HUES64 (cell line): ENCODE results near the gene PTPN21.

ENCODE experiments used
- H3K27ac ChIP-seq: 2 replicates; pipeline ENCODE4 v1.7.0; 2013; ENCODE audit warnings: low read depth, low read length, inconsistent platforms
- H3K27me3 ChIP-seq: 2 replicates; pipeline ENCODE4 v1.6.1; 2013; ENCODE audit warnings: mild to moderate bottlenecking, low read length; ENCODE audit not compliant: insufficient read depth
- H3K36me3 ChIP-seq: 2 replicates; pipeline ENCODE4 v1.6.1; 2013; ENCODE audit warnings: mild to moderate bottlenecking, low read length; ENCODE audit not compliant: insufficient read depth
- H3K4me1 ChIP-seq: 2 replicates; pipeline ENCODE4 v1.6.1; 2013; ENCODE audit warnings: mild to moderate bottlenecking, low read length, moderate library complexity; ENCODE audit not compliant: insufficient read depth
- H3K4me3 ChIP-seq: 2 replicates; pipeline ENCODE4 v1.5.1; 2013; ENCODE audit warnings: mild to moderate bottlenecking, low read length, moderate library complexity
- H3K9ac ChIP-seq: 2 replicates; pipeline ENCODE4 v1.6.1; 2013; ENCODE audit warnings: mild to moderate bottlenecking, low read depth, low read length
- H3K9me3 ChIP-seq: 2 replicates; pipeline ENCODE4 v1.6.1; 2013; ENCODE audit warnings: low read depth, low read length; ENCODE audit not compliant: insufficient read depth
- WGBS: fragments of 150-250, 120-280 bp; methylation state at CpG from one replicate; pipeline ENCODE4 v1.1.7; 2013; ENCODE audit warnings: missing lambda C conversion rate; 5-methylcytosine and 5-hydroxymethylcytosine counted together

The PTPN21 gene

DNA sequence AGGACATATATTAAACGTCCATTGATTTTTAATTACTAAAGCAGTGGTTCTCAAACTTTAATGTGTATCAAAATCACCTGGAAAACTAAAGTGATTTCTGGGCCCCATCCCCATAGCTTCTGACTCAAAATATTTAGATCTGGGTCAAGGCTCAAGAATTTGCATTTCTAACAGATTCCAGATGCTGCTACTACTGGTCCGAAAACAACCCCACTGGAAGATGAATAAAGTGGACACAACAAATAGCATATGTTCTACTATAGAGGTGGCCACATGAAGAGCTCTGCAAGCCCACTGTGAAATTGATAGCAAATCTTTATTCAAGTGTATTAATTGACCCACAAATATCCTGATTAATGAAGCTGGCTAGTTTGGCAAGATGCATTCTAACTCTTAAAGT is 99.9 kb downstream of the PTPN21 start:
- Histone ChIP-seq H3K27me3 (no peaks in the 10 kb centered on the region), H3K27ac (no peak overlapping the region), H3K9me3 (no peaks in the 10 kb centered on the region), H3K36me3 (no peaks in the 10 kb centered on the region; the same call in 1 of the 2 replicates), H3K4me3 (no peak overlapping the region), H3K9ac (no peak overlapping the region), H3K4me1 (no peaks in the 10 kb centered on the region)
- WGBS = 100% methylated on average over 2 of the region's 2 CpGs

DNA sequence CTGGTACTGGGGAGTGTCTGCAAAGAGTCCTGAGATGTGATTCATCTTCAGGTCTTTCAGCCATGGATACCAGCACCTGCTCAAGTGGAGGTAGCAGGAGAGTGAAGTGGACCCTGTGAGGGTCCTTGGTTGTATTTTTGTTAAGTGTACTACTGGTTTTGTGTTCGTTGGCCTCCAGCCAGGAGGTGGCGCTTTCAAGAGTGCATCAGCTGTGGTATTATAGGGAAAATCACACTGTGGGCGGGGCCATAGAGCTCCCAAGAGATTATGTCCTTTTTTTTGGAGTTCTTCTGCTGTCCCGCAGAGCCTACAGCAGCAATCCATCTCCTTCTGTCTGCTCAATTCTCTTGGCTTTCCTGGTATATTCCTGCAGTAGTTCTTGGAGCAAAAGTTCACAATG is 102.6 kb downstream of the PTPN21 start:
- H3K36me3 ChIP-seq = no peaks in the 10 kb centered on the region; the same call in 1 of the 2 replicates
- H3K27ac ChIP-seq = no peak overlapping the region
- H3K27me3 ChIP-seq = no peaks in the 10 kb centered on the region
- no peaks in the 10 kb centered on the region for H3K4me1 ChIP-seq
- WGBS = 89% methylated on average over 4 of the region's 4 CpGs
- no peak overlapping the region for H3K4me3 ChIP-seq
- no peak overlapping the region for H3K9ac ChIP-seq
- no peaks in the 10 kb centered on the region for H3K9me3 ChIP-seq

DNA sequence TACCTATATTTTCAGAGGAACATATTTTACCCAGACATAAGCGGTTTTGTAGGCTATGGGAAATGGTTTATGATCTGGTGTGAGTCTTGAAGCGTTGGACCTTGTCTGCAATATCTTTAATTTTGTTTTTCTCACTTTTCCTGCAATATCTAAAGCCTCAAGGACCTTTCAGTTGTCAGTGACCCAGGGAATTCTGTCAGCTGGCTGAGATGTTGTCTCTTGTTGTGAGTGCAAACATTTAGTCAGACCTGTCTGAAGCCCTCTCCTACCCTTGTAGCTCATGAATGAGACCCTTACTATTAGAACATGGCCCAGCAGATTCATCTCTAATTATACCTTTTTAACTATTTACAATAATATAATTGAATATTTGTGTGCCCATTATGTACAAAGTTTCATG is 115.7 kb downstream of the PTPN21 start:
- Histone ChIP-seq H3K4me3 (no peak overlapping the region), H3K36me3 (0 out of 2 replicates have a peak, but pooled peaks cover 7% of the 10 kb centered on the region), H3K4me1 (no peaks in the 10 kb centered on the region), H3K27ac (no peak overlapping the region), H3K9me3 (no peaks in the 10 kb centered on the region), H3K9ac (no peak overlapping the region), H3K27me3 (no peaks in the 10 kb centered on the region)
- no CpG with 5 or more reads among the region's 2 CpGs for WGBS

DNA sequence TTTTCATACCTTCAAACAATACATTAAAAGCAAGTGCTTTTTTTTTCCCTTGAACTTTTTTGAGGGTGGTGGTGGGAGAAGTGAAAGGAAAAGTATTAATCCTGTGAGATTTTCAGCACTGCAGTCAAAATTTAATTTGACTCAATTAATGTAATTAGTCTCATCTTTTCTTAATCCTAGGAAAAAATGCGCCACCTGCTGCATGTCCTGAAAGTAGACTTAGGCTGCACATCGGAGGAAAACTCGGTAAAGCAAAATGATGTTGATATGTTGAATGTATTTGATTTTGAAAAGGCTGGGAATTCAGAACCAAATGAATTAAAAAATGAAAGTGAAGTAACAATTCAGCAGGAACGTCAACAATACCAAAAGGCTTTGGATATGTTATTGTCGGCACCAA is 117.1 kb downstream of the PTPN21 start:
- 93% methylated on average over 5 of the region's 5 CpGs for WGBS
- no peak overlapping the region for H3K27ac ChIP-seq
- H3K4me1 ChIP-seq = no peaks in the 10 kb centered on the region
- H3K4me3 ChIP-seq = no peak overlapping the region
- H3K36me3 ChIP-seq = 0 out of 2 replicates have a peak, but pooled peaks cover 7% of the 10 kb centered on the region
- H3K9me3 ChIP-seq = no peaks in the 10 kb centered on the region
- no peaks in the 10 kb centered on the region for H3K27me3 ChIP-seq
- H3K9ac ChIP-seq = no peak overlapping the region

DNA sequence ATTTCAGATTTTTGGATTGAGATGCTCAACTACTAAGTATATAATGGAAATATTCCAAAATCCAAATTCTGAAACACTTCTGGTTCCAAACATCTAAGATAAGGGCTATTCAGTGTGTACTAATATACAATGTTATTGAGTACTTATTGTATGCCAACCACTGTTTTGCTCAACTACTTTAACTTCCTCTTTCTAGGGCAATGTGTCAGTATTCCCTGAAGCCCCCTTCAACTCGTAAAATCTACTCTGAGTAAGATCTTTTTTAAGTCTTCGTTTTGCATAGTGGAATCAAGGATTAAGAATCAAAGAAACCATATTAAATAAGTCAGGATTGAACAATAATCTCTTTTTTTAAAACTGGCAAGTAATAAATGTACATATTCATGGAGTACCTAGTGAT is 123.8 kb downstream of the PTPN21 start:
- 100% methylated on average over 1 of the region's 2 CpGs for WGBS
- no peaks in the 10 kb centered on the region for H3K27me3 ChIP-seq
- H3K9ac ChIP-seq = no peak overlapping the region
- H3K4me3 ChIP-seq = no peak overlapping the region
- no peak overlapping the region for H3K27ac ChIP-seq
- H3K9me3 ChIP-seq = no peaks in the 10 kb centered on the region
- H3K36me3 ChIP-seq = no peaks in the 10 kb centered on the region
- no peaks in the 10 kb centered on the region for H3K4me1 ChIP-seq

DNA sequence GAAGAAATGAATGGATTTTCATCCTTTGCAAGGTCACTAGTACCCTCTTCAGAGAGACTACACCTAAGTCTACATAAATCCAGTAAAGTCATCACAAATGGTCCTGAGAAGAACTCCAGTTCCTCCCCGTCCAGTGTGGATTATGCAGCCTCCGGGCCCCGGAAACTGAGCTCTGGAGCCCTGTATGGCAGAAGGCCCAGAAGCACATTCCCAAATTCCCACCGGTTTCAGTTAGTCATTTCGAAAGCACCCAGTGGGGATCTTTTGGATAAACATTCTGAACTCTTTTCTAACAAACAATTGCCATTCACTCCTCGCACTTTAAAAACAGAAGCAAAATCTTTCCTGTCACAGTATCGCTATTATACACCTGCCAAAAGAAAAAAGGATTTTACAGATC is 128.5 kb downstream of the PTPN21 start:
- H3K4me1 ChIP-seq = no peaks in the 10 kb centered on the region
- no peak overlapping the region for H3K4me3 ChIP-seq
- H3K27ac ChIP-seq = no peak overlapping the region
- no peaks in the 10 kb centered on the region for H3K27me3 ChIP-seq
- no peaks in the 10 kb centered on the region for H3K36me3 ChIP-seq
- no peaks in the 10 kb centered on the region for H3K9me3 ChIP-seq
- 88% methylated on average over 7 of the region's 7 CpGs for whole genome bisulfite sequencing
- no peak overlapping the region for H3K9ac ChIP-seq

DNA sequence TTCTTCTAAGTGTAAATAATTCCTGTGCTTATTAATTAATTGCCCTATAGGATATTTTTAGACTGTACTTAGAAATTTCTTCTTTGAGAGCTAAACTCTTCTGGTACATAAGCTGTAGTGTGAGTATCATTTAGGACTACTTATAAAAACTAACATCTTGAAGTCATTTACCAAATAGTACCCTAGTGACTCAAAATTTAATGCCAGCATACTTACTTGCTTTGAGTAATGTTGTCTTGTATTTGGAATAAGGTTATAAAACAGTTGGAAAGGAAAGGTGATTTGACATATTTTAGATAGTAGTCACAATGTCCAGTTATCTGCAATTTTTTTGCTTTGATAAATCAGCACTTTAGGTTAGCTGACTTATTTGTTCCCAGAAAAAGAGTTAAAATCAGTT is 130.2 kb downstream of the PTPN21 start:
- no peak overlapping the region for H3K4me3 ChIP-seq
- no peaks in the 10 kb centered on the region for H3K36me3 ChIP-seq
- H3K27me3 ChIP-seq = no peaks in the 10 kb centered on the region
- no peaks in the 10 kb centered on the region for H3K4me1 ChIP-seq
- no peak overlapping the region for H3K27ac ChIP-seq
- H3K9ac ChIP-seq = no peak overlapping the region
- no peaks in the 10 kb centered on the region for H3K9me3 ChIP-seq

DNA sequence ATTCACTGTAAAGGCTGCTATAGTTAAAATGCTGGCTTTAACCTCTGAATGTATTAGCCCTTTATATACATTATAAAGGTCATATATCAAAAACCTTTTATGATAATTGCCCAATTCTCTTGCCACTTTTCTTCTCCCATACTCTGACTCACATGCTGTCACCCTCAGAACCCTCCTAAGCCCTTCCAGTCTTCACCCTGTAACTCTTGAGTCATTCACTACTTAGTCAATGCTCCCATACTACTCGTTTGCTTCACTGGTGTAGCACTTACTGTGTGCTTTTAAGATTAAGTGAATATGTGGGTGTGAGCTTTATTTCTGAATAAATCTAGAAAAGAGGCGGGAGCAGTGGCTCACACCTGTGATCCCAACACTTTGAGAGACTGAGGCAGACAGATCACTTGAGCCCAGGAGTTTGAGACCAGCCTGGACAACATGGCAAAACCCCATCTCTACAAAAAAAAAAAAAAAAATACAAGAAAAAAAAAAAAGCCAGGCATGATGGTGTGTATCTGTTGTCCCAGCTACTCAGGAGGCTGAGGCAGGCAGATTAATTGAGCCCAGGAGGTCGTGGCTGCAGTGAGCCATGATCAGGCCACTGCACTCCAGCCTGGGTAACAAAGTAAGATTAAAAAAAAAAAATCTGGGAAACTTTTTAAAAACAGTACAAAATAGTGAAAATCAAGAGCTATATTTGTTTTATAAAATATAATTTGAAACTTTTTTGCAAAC is 131.7 kb downstream of the PTPN21 start:
- WGBS = 82% methylated on average over 3 of the region's 3 CpGs
- Histone ChIP-seq H3K4me3 (no peak overlapping the region), H3K27ac (no peak overlapping the region), H3K4me1 (no peaks in the 10 kb centered on the region), H3K27me3 (no peaks in the 10 kb centered on the region), H3K9ac (no peak overlapping the region), H3K9me3 (peaks cover 4% of the 10 kb centered on the region; the same call in 1 of the 2 replicates), H3K36me3 (no peaks in the 10 kb centered on the region)

DNA sequence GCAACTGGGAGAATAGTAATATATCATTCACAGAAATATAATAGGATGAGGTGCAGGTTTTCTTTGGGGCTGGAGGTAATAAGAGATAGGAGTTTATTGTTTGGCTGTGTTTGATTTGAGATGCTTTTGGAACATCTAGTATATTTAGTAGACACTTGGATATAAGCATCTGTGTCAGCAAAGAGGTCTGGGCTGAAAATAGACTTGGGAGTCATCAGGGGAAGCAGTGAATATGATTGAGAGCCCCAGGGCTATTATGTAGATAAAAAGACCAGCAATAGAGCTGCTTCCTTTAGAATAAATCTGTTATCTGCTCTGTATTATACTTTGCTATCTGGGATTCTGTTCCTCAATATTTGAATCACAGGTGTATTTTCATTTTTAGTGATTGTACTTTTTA is 132.8 kb downstream of the PTPN21 start:
- no peak overlapping the region for H3K4me3 ChIP-seq
- H3K9ac ChIP-seq = no peak overlapping the region
- no peak overlapping the region for H3K27ac ChIP-seq
- H3K4me1 ChIP-seq = no peaks in the 10 kb centered on the region
- peaks cover 5% of the 10 kb centered on the region; the same call in 1 of the 2 replicates for H3K36me3 ChIP-seq
- H3K9me3 ChIP-seq = peaks cover 12% of the 10 kb centered on the region; the same call in 1 of the 2 replicates
- no peaks in the 10 kb centered on the region for H3K27me3 ChIP-seq

DNA sequence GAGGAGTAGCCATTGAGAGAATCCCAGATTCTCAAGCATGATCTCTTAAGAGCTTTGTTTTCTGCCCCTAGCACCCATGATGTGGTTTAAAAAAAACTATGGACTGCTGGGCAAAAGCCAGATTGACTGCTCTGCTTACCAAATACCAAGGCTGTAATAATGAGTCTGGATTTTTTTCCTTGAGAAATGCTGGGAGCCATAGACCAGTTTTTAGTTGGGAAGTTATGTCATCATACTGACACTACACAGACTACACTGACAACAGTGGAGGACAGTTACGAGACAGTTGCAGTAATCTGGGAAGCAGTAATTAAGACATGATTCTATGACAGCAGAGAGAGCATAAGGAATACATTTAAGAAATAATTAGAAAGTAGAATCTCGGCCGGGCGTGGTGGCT is 133.5 kb downstream of the PTPN21 start:
- H3K4me3 ChIP-seq = no peak overlapping the region
- H3K9me3 ChIP-seq = peaks cover 12% of the 10 kb centered on the region; the same call in 1 of the 2 replicates
- 95% methylated on average over 4 of the region's 4 CpGs for WGBS
- H3K36me3 ChIP-seq = peaks cover 8% of the 10 kb centered on the region; the same call in 1 of the 2 replicates
- no peak overlapping the region for H3K9ac ChIP-seq
- H3K27ac ChIP-seq = no peak overlapping the region
- no peaks in the 10 kb centered on the region for H3K27me3 ChIP-seq
- no peaks in the 10 kb centered on the region for H3K4me1 ChIP-seq

DNA sequence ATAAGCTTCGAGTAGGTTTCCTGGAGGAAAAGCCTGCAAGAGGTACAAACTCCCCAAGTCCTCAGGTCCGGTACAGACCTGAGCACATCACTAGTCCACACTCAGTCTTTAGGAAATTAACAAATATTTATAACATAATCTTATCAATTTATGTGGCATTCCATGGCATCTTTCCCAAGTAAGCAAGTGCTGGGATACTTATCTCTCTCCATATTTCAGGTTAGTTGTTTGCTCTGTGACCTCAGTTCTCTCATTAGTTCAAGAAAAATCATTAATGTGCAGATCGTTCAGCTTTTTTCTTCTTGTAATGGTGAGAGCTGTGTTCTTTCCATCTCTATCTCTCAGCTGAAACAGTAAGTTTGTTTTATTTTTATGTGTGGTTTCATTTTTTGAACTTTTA is 134.6 kb downstream of the PTPN21 start:
- 85% methylated on average over 3 of the region's 3 CpGs for WGBS
- Histone ChIP-seq H3K9me3 (peaks cover 12% of the 10 kb centered on the region; the same call in 1 of the 2 replicates), H3K4me3 (no peak overlapping the region), H3K36me3 (peaks cover 8% of the 10 kb centered on the region; the same call in 1 of the 2 replicates), H3K27me3 (no peaks in the 10 kb centered on the region), H3K27ac (no peak overlapping the region), H3K9ac (no peak overlapping the region), H3K4me1 (no peaks in the 10 kb centered on the region)

DNA sequence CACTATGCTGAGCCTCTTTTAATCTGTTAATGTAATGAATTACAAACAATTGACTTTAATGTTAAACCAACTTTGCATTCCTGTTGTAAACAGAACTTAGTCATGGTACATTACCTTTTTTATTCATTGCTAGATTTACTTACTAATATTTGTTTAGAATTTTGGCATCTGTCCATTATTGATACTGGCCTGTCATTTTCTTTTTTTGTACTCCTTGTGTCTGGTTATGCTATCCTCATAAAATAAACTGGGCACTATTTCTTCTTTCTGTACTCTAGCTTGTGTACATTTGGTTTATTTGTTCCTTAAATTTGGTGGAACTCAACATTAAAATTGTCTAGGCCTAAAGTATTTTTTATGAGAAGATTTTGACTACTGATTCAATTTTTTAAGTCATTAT is 137.2 kb downstream of the PTPN21 start:
- Histone ChIP-seq H3K4me1 (no peaks in the 10 kb centered on the region), H3K27ac (no peak overlapping the region), H3K9ac (no peak overlapping the region), H3K36me3 (peaks cover 8% of the 10 kb centered on the region; the same call in 1 of the 2 replicates), H3K9me3 (peaks cover 12% of the 10 kb centered on the region; the same call in 1 of the 2 replicates), H3K4me3 (no peak overlapping the region), H3K27me3 (no peaks in the 10 kb centered on the region)
